ENCODE data around the gene PPP1R26. TPM values are rescaled to one million over a fixed set of nuclear protein-coding genes. Genes with fewer than 3 reads are reported as not detected.
A peak's percentile ranks its signal among the peaks of the same experiment; 100 is the strongest.

Gene PPP1R26
- total RNA-seq, 2 donors from 2014 or later: 15.3 to 41.9 TPM

DNA sequence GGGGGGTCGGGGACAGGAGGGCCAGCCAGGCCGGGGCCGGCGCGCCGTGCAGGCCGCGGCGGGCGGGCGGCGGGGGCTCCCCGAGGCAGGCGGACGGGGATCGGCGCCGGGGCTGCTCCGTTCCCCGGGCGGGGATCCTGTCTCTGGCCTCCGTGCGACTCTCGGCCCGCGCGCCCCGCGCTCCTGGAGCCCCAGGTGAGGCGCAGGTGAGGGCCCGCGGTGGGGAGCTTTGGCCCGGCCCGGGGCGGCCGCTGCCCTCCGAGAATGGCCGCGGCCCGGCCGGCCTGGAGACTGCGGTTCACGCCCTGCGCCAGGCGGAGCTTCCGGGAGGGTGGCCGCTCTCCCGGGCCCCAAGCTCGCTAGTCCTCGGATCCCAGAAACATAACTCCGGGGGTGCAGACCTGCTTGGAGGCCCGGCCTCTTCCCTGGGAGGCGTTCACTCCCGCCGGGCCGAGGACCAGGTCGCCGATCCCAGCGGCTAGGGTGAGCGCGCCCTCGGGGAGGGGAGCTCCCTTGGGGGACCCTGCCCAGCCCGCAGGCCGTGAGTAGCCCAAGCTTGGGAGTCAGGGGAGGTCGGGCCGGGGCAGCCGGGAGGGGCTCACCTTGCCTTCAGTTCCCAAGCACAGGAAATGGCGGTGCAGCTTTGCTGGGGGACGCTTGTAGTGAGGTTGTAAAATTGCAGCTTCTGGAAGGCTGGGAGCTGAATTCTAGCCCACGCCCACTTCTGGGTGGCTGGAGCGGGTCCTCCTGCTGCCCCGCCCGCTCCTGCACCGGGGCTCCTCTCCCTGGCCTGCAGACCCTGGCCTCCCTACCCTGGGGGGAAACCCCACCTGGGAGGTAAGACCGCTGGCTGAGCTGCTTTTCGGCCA, 723 bp downstream of the PPP1R26 start:
- Histone ChIP-seq H3K4me3 (peak overlapping the region; percentile 57 to 72), H3K36me3 (no peaks in the 10 kb centered on the region), H3K4me1 (replicated peaks) (peaks cover 2% of the 10 kb centered on the region), H3K9me3 (no peaks in the 10 kb centered on the region), H3K27me3 (replicated peaks; ENCODE audit: insufficient read depth) (no peaks in the 10 kb centered on the region), H3K27ac (peak overlapping the region; percentile 68 to 72)
- no peak for DNase-seq (ENCODE audit: low spot score)
- WGBS: under 1% methylated on average over 55 of the region's 76 CpGs
- intact Hi-C loops (cut with DNase I): no loop called here
- no peak for TF ChIP-seq POLR2A (IDR thresholded peaks at IDR 0.05)
- TF ChIP-seq, protein P1, sequence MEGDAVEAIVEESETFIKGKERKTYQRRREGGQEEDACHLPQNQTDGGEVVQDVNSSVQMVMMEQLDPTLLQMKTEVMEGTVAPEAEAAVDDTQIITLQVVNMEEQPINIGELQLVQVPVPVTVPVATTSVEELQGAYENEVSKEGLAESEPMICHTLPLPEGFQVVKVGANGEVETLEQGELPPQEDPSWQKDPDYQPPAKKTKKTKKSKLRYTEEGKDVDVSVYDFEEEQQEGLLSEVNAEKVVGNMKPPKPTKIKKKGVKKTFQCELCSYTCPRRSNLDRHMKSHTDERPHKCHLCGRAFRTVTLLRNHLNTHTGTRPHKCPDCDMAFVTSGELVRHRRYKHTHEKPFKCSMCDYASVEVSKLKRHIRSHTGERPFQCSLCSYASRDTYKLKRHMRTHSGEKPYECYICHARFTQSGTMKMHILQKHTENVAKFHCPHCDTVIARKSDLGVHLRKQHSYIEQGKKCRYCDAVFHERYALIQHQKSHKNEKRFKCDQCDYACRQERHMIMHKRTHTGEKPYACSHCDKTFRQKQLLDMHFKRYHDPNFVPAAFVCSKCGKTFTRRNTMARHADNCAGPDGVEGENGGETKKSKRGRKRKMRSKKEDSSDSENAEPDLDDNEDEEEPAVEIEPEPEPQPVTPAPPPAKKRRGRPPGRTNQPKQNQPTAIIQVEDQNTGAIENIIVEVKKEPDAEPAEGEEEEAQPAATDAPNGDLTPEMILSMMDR (IDR thresholded peaks at IDR 0.05): no peak
- no peak for TF ChIP-seq POLR2AphosphoS5 (IDR thresholded peaks at IDR 0.05)

DNA sequence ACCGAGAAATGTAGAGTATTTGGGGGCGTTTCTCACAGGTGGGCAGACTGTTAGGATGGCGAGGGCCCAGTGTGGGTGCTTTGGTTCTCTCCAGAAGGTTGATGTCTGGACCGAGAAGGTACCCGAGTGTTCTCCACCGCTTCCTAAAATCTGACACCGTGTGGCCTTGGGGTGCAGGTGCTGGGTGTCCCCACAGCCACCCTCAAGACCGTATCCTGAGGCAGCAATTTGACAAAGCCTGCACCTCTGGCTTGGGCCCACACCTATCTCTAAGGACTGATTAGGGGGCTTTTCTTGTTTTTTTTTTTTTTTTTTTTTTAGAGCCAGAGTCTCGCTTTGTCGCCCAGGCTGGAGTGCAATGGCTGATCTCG, 1.3 kb downstream of the PPP1R26 start:
- Histone ChIP-seq H3K4me1 (replicated peaks) (peaks cover 2% of the 10 kb centered on the region), H3K27ac (peak overlapping the region; percentile 68 to 72), H3K4me3 (peak overlapping the region; percentile 57 to 72), H3K36me3 (no peaks in the 10 kb centered on the region), H3K9me3 (no peaks in the 10 kb centered on the region), H3K27me3 (replicated peaks; ENCODE audit: insufficient read depth) (no peaks in the 10 kb centered on the region)
- intact Hi-C loops (cut with DNase I): no loop called here
- 26% methylated on average over 11 of the region's 11 CpGs for WGBS
- TF ChIP-seq POLR2AphosphoS5 (IDR thresholded peaks at IDR 0.05) (no peak), POLR2A (IDR thresholded peaks at IDR 0.05) (no peak)
- TF ChIP-seq, protein P1 (IDR thresholded peaks at IDR 0.05): no peak
- DNase-seq (ENCODE audit: low spot score): no peak

GRCh38 chr9:135482015-135482754, 2.6 kb downstream of the PPP1R26 start:
- no peaks in the 10 kb centered on the region for H3K9me3 ChIP-seq
- no peaks in the 10 kb centered on the region for H3K36me3 ChIP-seq
- no peak for DNase-seq (ENCODE audit: low spot score)
- H3K4me3 ChIP-seq: no peak overlapping the region
- H3K27me3 ChIP-seq (replicated peaks; ENCODE audit: insufficient read depth): no peaks in the 10 kb centered on the region
- no peak for TF ChIP-seq POLR2A (IDR thresholded peaks at IDR 0.05)
- no peak for TF ChIP-seq POLR2AphosphoS5 (IDR thresholded peaks at IDR 0.05)
- TF ChIP-seq, protein P1 (IDR thresholded peaks at IDR 0.05): no peak
- H3K27ac ChIP-seq: no peak overlapping the region
- WGBS: 83% methylated on average over 8 of the region's 8 CpGs
- intact Hi-C loops (cut with DNase I): no loop called here
- peaks cover 2% of the 10 kb centered on the region for H3K4me1 ChIP-seq (replicated peaks)

- DNase-seq (ENCODE audit: low spot score): no peak
- TF ChIP-seq, protein P1 (IDR thresholded peaks at IDR 0.05): no peak
- TF ChIP-seq POLR2A (IDR thresholded peaks at IDR 0.05) (no peak), POLR2AphosphoS5 (IDR thresholded peaks at IDR 0.05) (no peak)
- Histone ChIP-seq H3K27me3 (replicated peaks; ENCODE audit: insufficient read depth) (no peaks in the 10 kb centered on the region), H3K4me1 (replicated peaks) (no peaks in the 10 kb centered on the region), H3K4me3 (no peak overlapping the region), H3K36me3 (no peaks in the 10 kb centered on the region), H3K27ac (no peak overlapping the region), H3K9me3 (no peaks in the 10 kb centered on the region)
- intact Hi-C loops (cut with DNase I): no loop called here
- 93% methylated on average over 47 of the region's 47 CpGs for WGBS
Measured at GRCh38 chr9:135484460-135485277, 5.1 kb downstream of the PPP1R26 start.

All from prostate gland (tissue), 2 donors.